ENCODE results near the gene HS3ST5.

- no peak for TF ChIP-seq POLR2A (IDR thresholded peaks at IDR 0.05; ENCODE audit: low read depth, low read length)
- TF ChIP-seq TAF1 (IDR thresholded peaks at IDR 0.05; ENCODE audit: low read depth, low read length) = no peak
- no peak for TF ChIP-seq SPI1 (IDR thresholded peaks at IDR 0.05; ENCODE audit: low read depth, low read length)
Measured at GRCh38 chr6:114297135-114297534, 45.7 kb downstream of the HS3ST5 start.
